ENCODE data around the gene MED13L.

GRCh38 chr12:115936997-115937916 is 340.2 kb downstream of the MED13L start:
- no peak for TF ChIP-seq CTCF (IDR thresholded peaks at IDR 0.05)
- TF ChIP-seq POLR2A (IDR thresholded peaks at IDR 0.05), result no peak
